Astrocyte (in vitro differentiated cells and primary cell): ENCODE data around the gene CELF2. TPM values are rescaled to one million over a fixed set of nuclear protein-coding genes. Genes with fewer than 3 reads are reported as not detected.

Experiments used
- DNase-seq: peaks from one replicate; pipeline ENCODE4 v3.0.0-alpha.2; 2010; ENCODE audit warnings: low read depth
- FAIRE-seq: peaks from 2 replicates; lab custom pipeline; 2011; peaks lifted over from hg19 to GRCh38; lab: Jason Lieb, UNC
- H2AFZ ChIP-seq: 2 replicates; pipeline ENCODE4 v1.6.0; 2012; ENCODE audit warnings: low read depth, low read length, inconsistent platforms
- H3K27ac ChIP-seq: 2 replicates; pipeline ENCODE4 v1.5.1; 2011; ENCODE audit warnings: low read depth, low read length, inconsistent platforms
- H3K27me3 ChIP-seq: 2 replicates; pipeline ENCODE4 v1.6.0; 2011; ENCODE audit warnings: low read length, inconsistent platforms; ENCODE audit not compliant: insufficient read depth
- H3K36me3 ChIP-seq: 2 replicates; pipeline ENCODE4 v1.5.1; 2011; ENCODE audit warnings: low read length, inconsistent platforms; ENCODE audit not compliant: insufficient read depth
- H3K4me1 ChIP-seq: 2 replicates; pipeline ENCODE4 v1.5.1; 2011; ENCODE audit warnings: low read length, inconsistent platforms; ENCODE audit not compliant: insufficient read depth
- H3K4me2 ChIP-seq: 2 replicates; pipeline ENCODE4 v1.6.0; 2012; ENCODE audit warnings: low read length, inconsistent platforms
- H3K4me3 ChIP-seq: 2 replicates; pipeline ENCODE4 v1.5.1; 2011; ENCODE audit warnings: low read depth, mild to moderate bottlenecking, low read length, inconsistent platforms; ENCODE audit not compliant: insufficient read depth
- H3K79me2 ChIP-seq: 2 replicates; pipeline ENCODE4 v1.6.0; 2012; ENCODE audit warnings: mild to moderate bottlenecking, low read length, inconsistent platforms; ENCODE audit not compliant: insufficient read depth
- H3K9ac ChIP-seq: 2 replicates; pipeline ENCODE4 v1.6.0; 2012; ENCODE audit warnings: mild to moderate bottlenecking, low read length, inconsistent platforms
- H3K9me3 ChIP-seq: 2 replicates; pipeline ENCODE4 v1.5.1; 2012; ENCODE audit warnings: low read depth, mild to moderate bottlenecking, low read length, inconsistent platforms; ENCODE audit not compliant: insufficient read depth
- H4K20me1 ChIP-seq: 2 replicates; pipeline ENCODE4 v1.6.0; 2012; ENCODE audit warnings: low read length, inconsistent platforms; ENCODE audit not compliant: insufficient read depth
- H3K27ac Mint-ChIP-seq: one replicate; pipeline ENCODE4 v1.8.0; 2021; ENCODE audit warnings: mild to moderate bottlenecking, mixed read lengths; ENCODE audit not compliant: unreplicated experiment
- H3K27me3 Mint-ChIP-seq: one replicate; pipeline ENCODE4 v1.8.0; 2021; ENCODE audit warnings: low read depth, mixed read lengths; ENCODE audit not compliant: unreplicated experiment
- H3K36me3 Mint-ChIP-seq: one replicate; pipeline ENCODE4 v1.8.0; 2021; ENCODE audit warnings: low read depth, mixed read lengths; ENCODE audit not compliant: unreplicated experiment
- H3K4me1 Mint-ChIP-seq: one replicate; pipeline ENCODE4 v1.8.0; 2021; ENCODE audit warnings: low read depth, mixed read lengths; ENCODE audit not compliant: unreplicated experiment
- H3K4me3 Mint-ChIP-seq: one replicate; pipeline ENCODE4 v1.8.0; 2021; ENCODE audit warnings: mild to moderate bottlenecking, moderate library complexity, mixed read lengths; ENCODE audit not compliant: unreplicated experiment
- H3K9me3 Mint-ChIP-seq: one replicate; pipeline ENCODE4 v1.8.0; 2021; ENCODE audit warnings: mild to moderate bottlenecking, mixed read lengths; ENCODE audit not compliant: unreplicated experiment
- CTCF ChIP-seq: IDR thresholded peaks from 2 replicates; pipeline ENCODE4 v1.5.1; 2011; ENCODE audit warnings: low read depth, mild to moderate bottlenecking, inconsistent platforms, low read length, moderate library complexity; ENCODE audit not compliant: insufficient read depth
- EZH2 ChIP-seq: IDR thresholded peaks from 2 replicates; pipeline ENCODE4 v1.6.1; 2012; ENCODE audit warnings: mild to moderate bottlenecking, low read length, inconsistent platforms; ENCODE audit not compliant: insufficient read depth
- total RNA-seq: library from RNA; stranded (reverse); gene quantifications from 2 replicates; pipeline ENCODE4 v1.2.1, GENCODE V29; 2021

CELF2 gene
- total RNA-seq, 1 donor from 2014 or later = 76.1 TPM

DNA sequence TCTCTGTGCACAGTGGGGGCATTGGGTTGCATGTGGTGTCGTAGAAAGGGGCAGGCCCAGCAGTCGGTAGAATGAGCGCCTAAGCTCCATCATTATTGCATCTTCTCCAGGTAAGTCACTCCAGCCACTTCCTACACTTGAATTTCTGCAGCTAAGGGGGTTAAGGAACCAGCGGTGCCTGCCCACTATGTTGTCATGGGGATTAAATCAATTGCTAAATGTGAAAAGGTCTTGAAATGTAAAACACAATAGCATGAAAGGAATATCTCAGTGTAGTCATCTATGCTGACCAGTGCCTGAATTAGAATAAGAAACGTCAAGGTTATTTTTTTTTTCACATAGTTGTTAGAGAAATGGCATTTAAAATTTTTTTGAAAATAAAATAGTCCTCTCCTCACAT is 15.2 kb upstream of the CELF2 start:
- no peaks in the 10 kb centered on the region for H3K27me3 ChIP-seq
- no peak overlapping the region for H3K9ac ChIP-seq
- TF ChIP-seq CTCF = no peak
- no peak for TF ChIP-seq EZH2
- no peaks in the 10 kb centered on the region for H3K4me1 ChIP-seq
- DNase-seq (no peak), FAIRE-seq (no peak)
- Mint-ChIP-seq H3K4me1 (no peaks in the 10 kb centered on the region), H3K4me3 (no peak overlapping the region), H3K9me3 (no peaks in the 10 kb centered on the region), H3K27ac (no peak overlapping the region), H3K36me3 (no peaks in the 10 kb centered on the region), H3K27me3 (no peaks in the 10 kb centered on the region)
- no peak overlapping the region for H3K4me2 ChIP-seq
- H4K20me1 ChIP-seq = no peaks in the 10 kb centered on the region
- no peak overlapping the region for H2AFZ ChIP-seq
- H3K79me2 ChIP-seq = no peaks in the 10 kb centered on the region
- H3K9me3 ChIP-seq = no peaks in the 10 kb centered on the region
- no peak overlapping the region for H3K27ac ChIP-seq
- no peaks in the 10 kb centered on the region for H3K36me3 ChIP-seq
- no peak overlapping the region for H3K4me3 ChIP-seq

DNA sequence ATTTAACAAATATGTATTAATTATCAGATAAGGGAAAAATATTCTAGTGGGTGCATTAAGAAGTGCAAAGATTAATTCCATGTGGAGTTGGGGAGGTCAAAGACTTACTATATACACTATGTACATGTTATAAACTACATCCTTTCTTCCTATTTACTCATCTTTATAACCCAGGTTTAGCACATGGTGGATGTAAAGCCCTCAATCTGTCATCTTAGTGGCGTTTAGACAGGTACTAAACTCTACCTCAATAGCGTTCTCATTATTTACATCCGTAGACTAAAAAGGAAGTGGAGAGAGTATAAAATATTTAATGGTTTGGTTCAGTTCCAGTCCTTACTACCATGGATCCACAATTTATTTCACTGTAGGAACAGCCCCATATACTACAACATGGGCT is 14.8 kb upstream of the CELF2 start:
- H4K20me1 ChIP-seq = no peaks in the 10 kb centered on the region
- Mint-ChIP-seq H3K36me3 (no peaks in the 10 kb centered on the region), H3K27ac (no peak overlapping the region), H3K4me3 (no peak overlapping the region), H3K27me3 (no peaks in the 10 kb centered on the region), H3K9me3 (no peaks in the 10 kb centered on the region), H3K4me1 (no peaks in the 10 kb centered on the region)
- TF ChIP-seq EZH2 (no peak), CTCF (no peak)
- H3K27me3 ChIP-seq = no peaks in the 10 kb centered on the region
- no peak overlapping the region for H3K4me3 ChIP-seq
- H3K27ac ChIP-seq = no peak overlapping the region
- FAIRE-seq (no peak), DNase-seq (no peak)
- no peaks in the 10 kb centered on the region for H3K79me2 ChIP-seq
- H3K36me3 ChIP-seq = no peaks in the 10 kb centered on the region
- H3K9ac ChIP-seq = no peak overlapping the region
- H3K4me2 ChIP-seq = no peak overlapping the region
- no peaks in the 10 kb centered on the region for H3K9me3 ChIP-seq
- H2AFZ ChIP-seq = no peak overlapping the region
- no peaks in the 10 kb centered on the region for H3K4me1 ChIP-seq

- H2AFZ ChIP-seq = no peak overlapping the region
- H3K9me3 ChIP-seq = no peaks in the 10 kb centered on the region
- H3K27ac Mint-ChIP-seq = no peak overlapping the region
- H3K4me1 Mint-ChIP-seq = no peaks in the 10 kb centered on the region
- H4K20me1 ChIP-seq = no peaks in the 10 kb centered on the region
- H3K4me1 ChIP-seq = no peaks in the 10 kb centered on the region
- no peak overlapping the region for H3K9ac ChIP-seq
- TF ChIP-seq EZH2 (no peak), CTCF (no peak)
- H3K4me3 Mint-ChIP-seq = no peak overlapping the region
- H3K27me3 Mint-ChIP-seq = no peaks in the 10 kb centered on the region
- DNase-seq (peak; percentile 17), FAIRE-seq (no peak)
- no peak overlapping the region for H3K4me3 ChIP-seq
- H3K36me3 ChIP-seq = no peaks in the 10 kb centered on the region
- H3K27ac ChIP-seq = no peak overlapping the region
- no peaks in the 10 kb centered on the region for H3K9me3 Mint-ChIP-seq
- no peaks in the 10 kb centered on the region for H3K79me2 ChIP-seq
- no peaks in the 10 kb centered on the region for H3K36me3 Mint-ChIP-seq
- H3K27me3 ChIP-seq = no peaks in the 10 kb centered on the region
- H3K4me2 ChIP-seq = no peak overlapping the region
Observed at GRCh38 chr10:11003679-11004078, 14.0 kb upstream of the CELF2 start.
